GM19395 (cell line): Measurements from ENCODE around the gene ST8SIA6.
"Not testable (repeated sequence)": the region's sequence is repeated elsewhere in the genome, so short reads cannot be mapped to it uniquely, and the experiment has no call there.

ENCODE experiments used
- ATAC-seq: cut with Tn5 transposase; IDR thresholded peaks from one replicate; pipeline ENCODE4 v1.9.1; 2021; ENCODE audit warnings: mild to moderate bottlenecking, moderate library complexity; ENCODE audit not compliant: unreplicated experiment

Gene ST8SIA6

GRCh38 chr10:17427666-17428350 is 26.6 kb downstream of the ST8SIA6 start:
- peak; percentile 10 for ATAC-seq

- ATAC-seq: no peak
Measured at GRCh38 chr10:17427201-17427600, 27.2 kb downstream of the ST8SIA6 start.

GRCh38 chr10:17426263-17426750 is 28.1 kb downstream of the ST8SIA6 start:
- no peak for ATAC-seq

- ATAC-seq: no peak
Measured at GRCh38 chr10:17425584-17426262, 28.7 kb downstream of the ST8SIA6 start.

GRCh38 chr10:17423632-17424186 is 30.7 kb downstream of the ST8SIA6 start:
- ATAC-seq: no peak

GRCh38 chr10:17422931-17423330 is 31.5 kb downstream of the ST8SIA6 start:
- no peak for ATAC-seq

GRCh38 chr10:17418249-17418648 is 36.1 kb downstream of the ST8SIA6 start:
- no peak for ATAC-seq

GRCh38 chr10:17416442-17417211 is 37.8 kb downstream of the ST8SIA6 start:
- ATAC-seq: no peak

- ATAC-seq: no peak
Measured at GRCh38 chr10:17415046-17415658, 39.2 kb downstream of the ST8SIA6 start.

GRCh38 chr10:17414484-17414883 is 39.9 kb downstream of the ST8SIA6 start:
- ATAC-seq: no peak

- no peak for ATAC-seq
Measured at GRCh38 chr10:17413876-17414275, 40.5 kb downstream of the ST8SIA6 start.

GRCh38 chr10:17412323-17412722 is 42.1 kb downstream of the ST8SIA6 start:
- no peak for ATAC-seq

GRCh38 chr10:17410907-17411306 is 43.5 kb downstream of the ST8SIA6 start:
- ATAC-seq: no peak

GRCh38 chr10:17409170-17409733 is 45.1 kb downstream of the ST8SIA6 start:
- ATAC-seq: no peak

GRCh38 chr10:17407047-17407446 is 47.3 kb downstream of the ST8SIA6 start:
- no peak for ATAC-seq

GRCh38 chr10:17406036-17406834 is 48.2 kb downstream of the ST8SIA6 start:
- no peak for ATAC-seq

- ATAC-seq: no peak
Measured at GRCh38 chr10:17403161-17403560, 51.2 kb downstream of the ST8SIA6 start.

- ATAC-seq: not testable (repeated sequence)
Measured at GRCh38 chr10:17402040-17402439, 52.4 kb downstream of the ST8SIA6 start.

- ATAC-seq: no peak
Measured at GRCh38 chr10:17396004-17396403, 58.4 kb downstream of the ST8SIA6 start.

GRCh38 chr10:17394854-17395253 is 59.5 kb downstream of the ST8SIA6 start:
- ATAC-seq: no peak
